Placental pericyte (primary cell): Measurements from ENCODE around the gene TM4SF5. TPM values are rescaled to one million over a fixed set of nuclear protein-coding genes. Genes with fewer than 3 reads are reported as not detected.

Source experiments
- total RNA-seq: library from RNA; depleted of rRNA; stranded (reverse); fragments of >200 nt; gene quantifications from 2 replicates; pipeline ENCODE4 v1.2.3, GENCODE V29; 2012

TM4SF5 gene, protein sequence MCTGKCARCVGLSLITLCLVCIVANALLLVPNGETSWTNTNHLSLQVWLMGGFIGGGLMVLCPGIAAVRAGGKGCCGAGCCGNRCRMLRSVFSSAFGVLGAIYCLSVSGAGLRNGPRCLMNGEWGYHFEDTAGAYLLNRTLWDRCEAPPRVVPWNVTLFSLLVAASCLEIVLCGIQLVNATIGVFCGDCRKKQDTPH
- total RNA-seq, result not detected in 2 replicates

GRCh38 chr17:4771519-4772234, at the start of gene TM4SF5:
Gene TM4SF5, plus strand, starts transcription at chr17:4771886. Its CDS starts 37 bp downstream, at chr17:4771923.

DNA sequence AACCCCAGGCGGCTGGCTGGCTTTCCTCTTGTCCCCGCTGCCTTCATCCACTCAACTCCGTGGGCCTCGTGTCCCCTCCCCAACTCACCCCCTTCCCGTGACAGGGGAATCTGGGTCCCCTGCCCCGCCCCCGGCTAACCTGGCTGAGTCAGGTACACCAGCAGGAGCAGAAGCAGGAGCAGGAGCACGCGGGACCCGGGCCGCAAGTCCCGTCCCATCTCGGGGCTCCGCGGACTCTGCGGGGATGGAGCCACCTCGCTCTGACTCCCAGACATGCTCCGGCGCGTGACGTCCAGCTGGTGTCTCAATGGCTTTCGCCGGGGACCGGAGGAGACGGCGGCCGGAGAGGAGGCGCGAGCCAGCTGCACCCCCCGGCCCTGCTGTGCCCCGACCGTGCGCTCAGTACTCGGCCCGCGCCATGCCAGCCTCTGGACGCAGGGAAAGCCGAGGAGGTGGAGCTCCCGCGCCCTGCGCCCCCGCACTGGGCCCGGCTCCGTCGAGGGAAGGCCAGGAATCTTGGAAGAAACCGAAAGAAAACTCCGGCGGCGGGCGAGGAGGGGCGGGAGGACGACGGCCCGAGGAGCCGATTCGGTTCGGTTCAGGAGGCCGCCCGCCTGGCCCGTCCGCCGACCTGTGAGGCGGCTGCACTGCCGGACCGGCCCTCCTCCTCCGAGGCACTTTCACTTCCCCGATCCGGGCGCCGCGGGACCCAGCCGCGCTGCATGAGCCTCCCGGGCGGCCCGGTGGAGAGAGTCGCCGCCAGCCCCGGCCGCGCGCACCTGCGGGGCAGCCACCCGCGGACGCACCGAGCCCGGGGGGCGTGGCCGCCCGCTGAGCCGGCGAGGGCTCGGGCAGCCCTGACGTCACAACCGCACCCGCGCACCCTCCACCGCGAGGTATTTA, 32.3 kb upstream of the TM4SF5 start, which contains the start of the genes CXCL16 and ZMYND15:
CXCL16 (minus strand) TSS at position 807 of the 903 bp plus-strand sequence; CDS start at position 218, 589 bp downstream.
ZMYND15 (plus strand) TSS at position 712 of the 903 bp plus-strand sequence. CDS start 716 bp downstream, outside the sequence.

GRCh38 chr17:4786106-4786511, 14.4 kb downstream of the TM4SF5 start, which contains the start of gene VMO1:
Gene VMO1, minus strand, starts transcription at chr17:4786364. Its CDS starts 12 bp downstream, at chr17:4786352.

DNA sequence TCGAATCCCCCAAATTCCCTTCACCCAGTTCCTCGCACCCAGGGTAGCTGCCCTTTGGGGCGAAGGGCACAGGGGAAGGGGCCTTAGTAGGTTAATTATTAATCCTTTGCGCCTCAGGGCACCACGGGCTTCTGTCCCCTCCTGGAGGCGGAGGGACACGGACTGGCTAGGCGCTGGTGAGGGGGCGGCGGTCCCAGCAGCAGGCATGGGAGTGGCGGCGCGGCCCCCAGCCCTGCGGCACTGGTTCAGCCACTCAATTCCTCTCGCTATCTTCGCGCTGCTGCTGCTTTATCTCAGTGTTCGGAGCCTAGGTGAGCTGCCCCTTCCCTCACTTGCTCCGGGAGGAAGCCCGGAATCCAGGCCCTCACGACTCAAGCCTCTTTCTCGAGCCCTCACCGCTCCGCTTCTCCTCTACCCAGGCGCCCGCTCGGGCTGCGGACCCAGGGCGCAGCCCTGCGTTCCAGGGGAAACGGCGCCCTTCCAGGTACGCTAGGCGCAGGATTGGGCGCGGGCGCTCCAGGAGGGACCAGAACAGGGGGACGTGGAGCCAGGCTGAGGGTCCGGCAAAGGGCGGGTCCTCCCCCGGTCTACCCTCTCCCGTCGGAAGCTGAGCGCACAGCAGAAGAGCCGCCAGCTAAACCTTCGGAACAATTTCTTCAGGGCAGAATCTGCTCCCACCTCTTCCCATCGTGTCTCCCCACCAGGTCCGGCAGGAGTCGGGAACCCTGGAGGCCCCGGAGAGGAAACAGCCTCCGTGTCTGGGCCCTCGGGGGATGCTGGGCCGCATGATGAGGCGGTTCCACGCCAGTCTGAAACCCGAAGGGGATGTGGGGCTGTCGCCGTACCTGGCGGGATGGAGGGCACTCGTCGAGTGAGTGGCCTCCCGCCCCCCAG, 17.4 kb downstream of the TM4SF5 start, which contains the start of gene GLTPD2:
GLTPD2 (plus strand) TSS at position 158 of the 894 bp plus-strand sequence; CDS start at position 206, 48 bp downstream.

GRCh38 chr17:4802228-4802627, 30.5 kb downstream of the TM4SF5 start, which contains the start of gene C17orf114:
Gene C17orf114, minus strand, starts transcription at chr17:4802328.

DNA sequence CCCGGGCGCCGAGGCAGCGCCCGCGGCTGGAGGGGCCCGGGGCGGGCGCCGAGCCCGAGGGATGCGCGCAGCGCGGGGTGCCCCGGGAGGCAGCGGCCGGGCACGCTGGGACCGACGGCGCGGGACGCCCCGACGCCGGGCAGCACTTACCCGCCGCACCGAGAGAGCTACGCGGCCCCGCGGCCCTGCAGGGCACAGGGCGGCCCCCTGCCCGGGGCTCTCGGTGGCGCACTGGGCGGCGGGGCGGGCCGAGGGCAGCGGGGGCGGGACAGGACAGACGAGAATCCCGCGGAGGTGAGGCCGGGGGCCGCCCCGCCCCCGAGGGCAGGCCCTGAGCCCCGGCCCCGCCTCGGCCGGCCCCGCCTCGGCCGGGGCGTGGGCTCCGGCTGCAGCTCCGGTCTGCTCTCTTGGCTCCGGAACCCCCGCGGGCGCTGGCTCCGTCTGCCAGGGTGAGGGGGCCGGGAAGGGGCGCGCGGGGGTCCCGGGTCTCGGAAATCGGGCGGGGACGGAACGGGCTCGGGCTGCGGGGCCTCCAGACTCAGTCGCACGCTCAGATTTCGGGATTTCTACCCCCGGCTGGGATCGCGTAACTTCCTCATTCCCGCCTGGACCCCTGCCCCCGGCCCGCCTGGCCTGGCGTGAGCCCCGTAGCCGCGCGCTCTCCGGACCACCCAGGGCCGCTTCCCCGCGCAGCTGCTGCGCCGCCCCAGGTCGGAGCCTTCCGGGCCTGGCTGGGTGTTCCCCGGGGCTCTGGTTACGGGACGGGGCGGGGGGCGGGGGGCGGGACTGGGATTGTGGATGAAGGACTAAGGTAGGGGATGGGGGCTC, 35.3 kb downstream of the TM4SF5 start, which contains the start of gene PLD2:
PLD2 (plus strand) TSS at position 376 of the 828 bp plus-strand sequence. CDS start 621 bp downstream, outside the sequence.

Other genes starting within 250 kb of the TM4SF5 start
- gene MYBBP1A, start 216.5 kb upstream of the TM4SF5 start, total RNA-seq, result 75.5 and 93.6 TPM in 2 replicates
- not detected in 2 replicates for gene GGT6, start 211.3 kb upstream of the TM4SF5 start, total RNA-seq
- gene SMTNL2, start 187.4 kb upstream of the TM4SF5 start, total RNA-seq, result not detected in 2 replicates
- gene ALOX15, start 130.2 kb upstream of the TM4SF5 start, total RNA-seq, result 0.44 TPM in 1 of 2 replicates, not detected in the other
- gene PELP1, start 67.7 kb upstream of the TM4SF5 start, total RNA-seq, result 20.6 and 31.5 TPM in 2 replicates
- gene ARRB2, start 61.3 kb upstream of the TM4SF5 start, total RNA-seq, result 3.9 and 5.0 TPM in 2 replicates
- 8.9 and 13.3 TPM in 2 replicates for gene MED11, start 40.5 kb upstream of the TM4SF5 start, total RNA-seq
- gene ZMYND15, start 32.1 kb upstream of the TM4SF5 start, total RNA-seq, result 0.22 TPM in 1 of 2 replicates, not detected in the other
- 0.57 and 3.1 TPM in 2 replicates for gene CXCL16, start 32.0 kb upstream of the TM4SF5 start, total RNA-seq
- 1.8 TPM in 1 of 2 replicates, not detected in the other for gene VMO1, start 14.5 kb downstream of the TM4SF5 start, total RNA-seq
- gene GLTPD2, start 17.1 kb downstream of the TM4SF5 start, total RNA-seq, result not detected in 2 replicates
- gene PSMB6, start 24.3 kb downstream of the TM4SF5 start, total RNA-seq, result 112 and 162 TPM in 2 replicates
- 16.0 and 18.3 TPM in 2 replicates for gene PLD2, start 35.3 kb downstream of the TM4SF5 start, total RNA-seq
- 29.5 and 46.4 TPM in 2 replicates for gene MINK1, start 61.5 kb downstream of the TM4SF5 start, total RNA-seq
- gene C17orf107, start 127.7 kb downstream of the TM4SF5 start, total RNA-seq, result 0.57 and 6.1 TPM in 2 replicates
- 0.14 and 0.44 TPM in 2 replicates for gene CHRNE, start 131.2 kb downstream of the TM4SF5 start, total RNA-seq
- under 0.01 TPM in 1 of 2 replicates, not detected in the other for gene GP1BA, start 160.4 kb downstream of the TM4SF5 start, total RNA-seq
- 49.5 and 75.6 TPM in 2 replicates for gene SLC25A11, start 168.2 kb downstream of the TM4SF5 start, total RNA-seq
- gene RNF167, start 168.4 kb downstream of the TM4SF5 start, total RNA-seq, result 21.2 and 51.8 TPM in 2 replicates
- gene PFN1, start 176.6 kb downstream of the TM4SF5 start, total RNA-seq, result 759 and 850 TPM in 2 replicates
- gene ENO3, start 179.2 kb downstream of the TM4SF5 start, total RNA-seq, result 2.4 and 5.3 TPM in 2 replicates
- 28.9 and 66.1 TPM in 2 replicates for gene SPAG7, start 195.9 kb downstream of the TM4SF5 start, total RNA-seq
- gene CAMTA2, start 215.8 kb downstream of the TM4SF5 start, total RNA-seq, result 15.3 and 19.3 TPM in 2 replicates
- gene INCA1, start 225.6 kb downstream of the TM4SF5 start, total RNA-seq, result 0.22 and 0.43 TPM in 2 replicates
- gene KIF1C, start 226.1 kb downstream of the TM4SF5 start, total RNA-seq, result 65.3 and 75.5 TPM in 2 replicates